Measurements from ENCODE around the gene FHIT. TPM values are rescaled to one million over a fixed set of nuclear protein-coding genes. Genes with fewer than 3 reads are reported as not detected.

Gene FHIT
- total and polyA plus RNA-seq, 10 of the 15 experiments (the other 5 are each of a cell fraction or from before 2014, with no cell fraction given) = 4.2 to 14.9 (median 9.4) TPM

GRCh38 chr3:61043156-61043555 lies 208.1 kb downstream of the FHIT start:
- ChIA-PET RAD21 (ENCODE audit: unreplicated experiment) (no interaction called here), SMC1A (ENCODE audit: uncharacterized antibody, unreplicated experiment) (no interaction called here), CTCF (no interaction called here), POLR2A (no interaction called here)
- Histone ChIP-seq H3K27ac (ENCODE audit: control insufficient read depth, insufficient read depth) (no peak overlapping the region), H4K20me1 (ENCODE audit: control insufficient read depth, insufficient read depth) (no peaks in the 10 kb centered on the region), H3K9ac (ENCODE audit: control insufficient read depth, insufficient read depth, low read length) (no peak overlapping the region), H3K9me3 (replicated peaks; ENCODE audit: control insufficient read depth, insufficient read depth, low read length) (no peaks in the 10 kb centered on the region; the same call in 2 of the 3 replicates), H3K4me2 (ENCODE audit: control insufficient read depth, insufficient read depth) (no peak overlapping the region), H3K27me3 (replicated peaks in 1 of 2; ENCODE audit: control insufficient read depth in 2 of 2, insufficient read depth in 2 of 2, low read length in 1 of 2) (no peaks in the 10 kb centered on the region), H2AFZ (ENCODE audit: control insufficient read depth, low read depth, low read length) (no peak overlapping the region), H3K4me3 (no peak overlapping the region), H3K36me3 (ENCODE audit: control insufficient read depth in 2 of 2, insufficient read depth in 2 of 2, low read length in 1 of 2) (no peaks in the 10 kb centered on the region), H3K79me2 (ENCODE audit: control insufficient read depth, insufficient read depth, low read length) (no peaks in the 10 kb centered on the region), H3K4me1 (ENCODE audit: control insufficient read depth, insufficient read depth, low read length) (no peaks in the 10 kb centered on the region)
- in situ Hi-C loops (cut with MboI) = no loop called here
- BruUV-seq (replicated peaks) = no TSS peak
- intact Hi-C loops (cut with micrococcal nuclease; ENCODE audit: unreplicated experiment) = no loop called here
- WGBS (ENCODE audit: insufficient coverage, insufficient replicate concordance, low lambda C conversion rate, missing lambda C conversion rate) = 75% methylated on average over 10 of the region's 10 CpGs
- no peak for DNase-seq (ENCODE audit: low read depth, low spot score)
- ATAC-seq = no peak
- FAIRE-seq = no peak
- TF ChIP-seq BACH1 (IDR thresholded peaks at IDR 0.05; ENCODE audit: borderline replicate concordance) = no peak
- no peak for TF ChIP-seq NFYA (IDR thresholded peaks at IDR 0.05; ENCODE audit: borderline replicate concordance, low read depth, low read length)
- TF ChIP-seq NRF1 (conservative IDR thresholded peaks at IDR 0.05; ENCODE audit: low read depth, low read length) = no peak
- TF ChIP-seq LARP7 (IDR thresholded peaks at IDR 0.05) = no peak
- TF ChIP-seq MLLT1 (IDR thresholded peaks at IDR 0.05) = no peak
- no peak for TF ChIP-seq ZNF274 (IDR thresholded peaks at IDR 0.05; ENCODE audit: insufficient read depth, insufficient read length)
- TF ChIP-seq SKIL (IDR thresholded peaks at IDR 0.05; ENCODE audit: low read depth, poor library complexity, severe bottlenecking) = no peak
- TF ChIP-seq TCF12 (IDR thresholded peaks at IDR 0.05; ENCODE audit: low read depth, low read length) = no peak
- TF ChIP-seq POU2F2 (IDR thresholded peaks at IDR 0.05; ENCODE audit: borderline replicate concordance, low read depth, low read length) = no peak
- TF ChIP-seq BHLHE40 (IDR thresholded peaks at IDR 0.05; ENCODE audit: borderline replicate concordance in 1 of 2, low read depth in 2 of 2, low read length in 1 of 2) = no peak
- TF ChIP-seq EGR1 (IDR thresholded peaks at IDR 0.05; ENCODE audit: borderline replicate concordance in 1 of 2, low read depth in 2 of 2, low read length in 2 of 2) = no peak
- TF ChIP-seq YY1 (IDR thresholded peaks at IDR 0.05; ENCODE audit: low read depth, low read length) = no peak
- TF ChIP-seq TBL1XR1 (IDR thresholded peaks at IDR 0.05; ENCODE audit: low read depth, low read length) = no peak
- TF ChIP-seq IRF5 (IDR thresholded peaks at IDR 0.05; ENCODE audit: borderline replicate concordance) = no peak
- no peak for TF ChIP-seq KAT2A (conservative IDR thresholded peaks at IDR 0.05; ENCODE audit: control insufficient read depth, low read depth, low read length)
- TF ChIP-seq CTCF (IDR thresholded peaks at IDR 0.05 in 2 of 3, conservative IDR thresholded peaks at IDR 0.05 in 1 of 3; ENCODE audit: control insufficient read depth in 2 of 3, extremely low read depth in 1 of 3, insufficient read depth in 1 of 3, low read depth in 3 of 3, low read length in 3 of 3) = no peak
- TF ChIP-seq SRF (IDR thresholded peaks at IDR 0.05; ENCODE audit: low read depth in 2 of 2, low read length in 2 of 2) = no peak
- no peak for TF ChIP-seq RUNX3 (IDR thresholded peaks at IDR 0.05; ENCODE audit: low read length)
